ENCODE results near the gene LHFPL3. TPM values are rescaled to one million over a fixed set of nuclear protein-coding genes. Genes with fewer than 3 reads are reported as not detected.

Gene LHFPL3
- total and polyA plus RNA-seq, 12 donors: 0.14 TPM; not detected in 11

GRCh38 chr7:104805449-104806317 lies 477.3 kb downstream of the LHFPL3 start:
- no peak overlapping the region for H3K27ac ChIP-seq
- peaks cover 6% of the 10 kb centered on the region for H3K27me3 ChIP-seq
- no peaks in the 10 kb centered on the region for H3K4me1 ChIP-seq (replicated peaks in 1 of 2)
- DNase-seq: no peak
- WGBS, 4 donors: 69 to 80% (median 75%) methylated on average over 8 of the region's 8 CpGs
- H3K9me3 ChIP-seq (replicated peaks in 1 of 3): no peaks in the 10 kb centered on the region
- TF ChIP-seq CTCF (IDR thresholded peaks at IDR 0.05): no peak
- TF ChIP-seq POLR2A (IDR thresholded peaks at IDR 0.05): no peak
- H3K36me3 ChIP-seq (replicated peaks in 1 of 2): no peaks in the 10 kb centered on the region
- H3K4me3 ChIP-seq: no peak overlapping the region
- intact Hi-C loops (cut with DNase I): no loop called here

GRCh38 chr7:104807671-104808070 lies 479.3 kb downstream of the LHFPL3 start:
- Histone ChIP-seq H3K27me3 (peaks cover 6% of the 10 kb centered on the region), H3K4me1 (replicated peaks in 1 of 2) (no peaks in the 10 kb centered on the region), H3K4me3 (no peak overlapping the region), H3K27ac (no peak overlapping the region), H3K36me3 (replicated peaks in 1 of 2) (no peaks in the 10 kb centered on the region), H3K9me3 (replicated peaks in 1 of 3) (no peaks in the 10 kb centered on the region)
- 52 to 65% (median 62%) methylated on average over 6 of the region's 6 CpGs for WGBS, 4 donors
- DNase-seq: no peak
- TF ChIP-seq CTCF (IDR thresholded peaks at IDR 0.05): no peak
- TF ChIP-seq POLR2A (IDR thresholded peaks at IDR 0.05): no peak
- intact Hi-C loops (cut with DNase I): no loop called here

- DNase-seq: no peak
- no peak overlapping the region for H3K4me3 ChIP-seq
- H3K4me1 ChIP-seq (replicated peaks in 1 of 2): no peaks in the 10 kb centered on the region
- TF ChIP-seq POLR2A (IDR thresholded peaks at IDR 0.05): no peak
- no peak for TF ChIP-seq CTCF (IDR thresholded peaks at IDR 0.05)
- WGBS, 4 donors: 86 to 90% (median 88%) methylated on average over 2 of the region's 2 CpGs
- peaks cover 6% of the 10 kb centered on the region for H3K27me3 ChIP-seq
- H3K9me3 ChIP-seq (replicated peaks in 1 of 3): no peaks in the 10 kb centered on the region
- intact Hi-C loops (cut with DNase I): no loop called here
- H3K36me3 ChIP-seq (replicated peaks in 1 of 2): no peaks in the 10 kb centered on the region
- H3K27ac ChIP-seq: no peak overlapping the region
Measured at GRCh38 chr7:104809906-104810305, 481.5 kb downstream of the LHFPL3 start.

- intact Hi-C loops (cut with DNase I): no loop called here
- H3K4me3 ChIP-seq: no peak overlapping the region
- DNase-seq: no peak
- peaks cover 6% of the 10 kb centered on the region for H3K27me3 ChIP-seq
- H3K9me3 ChIP-seq (replicated peaks in 1 of 3): no peaks in the 10 kb centered on the region
- TF ChIP-seq CTCF (IDR thresholded peaks at IDR 0.05) (no peak), POLR2A (IDR thresholded peaks at IDR 0.05) (no peak)
- H3K4me1 ChIP-seq (replicated peaks in 1 of 2): no peaks in the 10 kb centered on the region
- no peaks in the 10 kb centered on the region for H3K36me3 ChIP-seq (replicated peaks in 1 of 2)
- no peak overlapping the region for H3K27ac ChIP-seq
- WGBS, 4 donors: 62 to 86% (median 73%) methylated on average over 2 to 3 of the region's 3 CpGs
Measured at GRCh38 chr7:104814126-104814525, 485.7 kb downstream of the LHFPL3 start.

Measured in adrenal gland (tissue), 12 donors.